ENCODE data around the gene FXR2.

DNA sequence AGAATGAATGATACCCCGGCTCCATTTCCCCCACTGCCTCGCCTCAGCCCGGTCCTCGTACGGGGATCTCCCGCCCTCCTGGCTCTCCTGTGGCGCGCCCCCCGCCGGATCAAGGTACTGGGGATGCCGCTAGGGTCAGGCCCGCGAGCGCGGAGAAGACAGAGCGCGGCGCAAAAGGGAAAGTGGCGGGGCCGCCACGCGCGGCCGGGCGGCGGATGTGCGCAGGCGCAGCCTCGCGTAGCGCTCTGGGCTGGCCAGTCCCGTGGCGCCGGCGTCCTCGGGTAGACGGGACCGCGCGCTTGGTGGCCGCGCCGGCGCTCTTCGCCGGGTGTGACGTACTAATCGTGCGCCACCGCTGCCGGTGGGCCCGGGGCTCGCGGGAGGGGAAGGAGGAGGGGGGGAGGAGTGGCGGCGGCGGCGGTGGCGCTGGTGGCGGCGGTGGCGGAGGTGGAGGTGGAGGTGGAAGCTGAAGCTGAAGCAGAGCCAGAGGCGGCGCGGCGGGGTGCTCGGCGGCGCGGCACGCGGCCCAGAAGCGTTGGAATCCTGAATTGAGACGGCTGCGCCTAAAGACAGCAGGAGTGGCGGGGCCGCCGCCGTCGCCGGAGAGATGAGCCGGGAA lies 53.0 kb downstream of the FXR2 start, which contains the start of gene SENP3:
- TF ChIP-seq, protein P1, sequence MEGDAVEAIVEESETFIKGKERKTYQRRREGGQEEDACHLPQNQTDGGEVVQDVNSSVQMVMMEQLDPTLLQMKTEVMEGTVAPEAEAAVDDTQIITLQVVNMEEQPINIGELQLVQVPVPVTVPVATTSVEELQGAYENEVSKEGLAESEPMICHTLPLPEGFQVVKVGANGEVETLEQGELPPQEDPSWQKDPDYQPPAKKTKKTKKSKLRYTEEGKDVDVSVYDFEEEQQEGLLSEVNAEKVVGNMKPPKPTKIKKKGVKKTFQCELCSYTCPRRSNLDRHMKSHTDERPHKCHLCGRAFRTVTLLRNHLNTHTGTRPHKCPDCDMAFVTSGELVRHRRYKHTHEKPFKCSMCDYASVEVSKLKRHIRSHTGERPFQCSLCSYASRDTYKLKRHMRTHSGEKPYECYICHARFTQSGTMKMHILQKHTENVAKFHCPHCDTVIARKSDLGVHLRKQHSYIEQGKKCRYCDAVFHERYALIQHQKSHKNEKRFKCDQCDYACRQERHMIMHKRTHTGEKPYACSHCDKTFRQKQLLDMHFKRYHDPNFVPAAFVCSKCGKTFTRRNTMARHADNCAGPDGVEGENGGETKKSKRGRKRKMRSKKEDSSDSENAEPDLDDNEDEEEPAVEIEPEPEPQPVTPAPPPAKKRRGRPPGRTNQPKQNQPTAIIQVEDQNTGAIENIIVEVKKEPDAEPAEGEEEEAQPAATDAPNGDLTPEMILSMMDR (IDR thresholded peaks at IDR 0.05) = no peak
- TF ChIP-seq POLR2A (IDR thresholded peaks at IDR 0.05) = no peak

Measured in lower leg skin (tissue), 3 donors.